Stimulated activated CD8-positive, alpha-beta memory T cell treated with anti-CD3 and anti-CD28 coated beads, Interleukin-15, amount 100 ng/mL, for 1 hour (primary cell): ENCODE results near the gene TUT7.

ENCODE experiments used
- DNase-seq: peaks from one replicate; pipeline ENCODE4 v3.0.0-alpha.2; 2020; ENCODE audit warnings: low read depth

TUT7 gene

GRCh38 chr9:86252870-86253269 lies 101.3 kb downstream of the TUT7 start:
- no peak for DNase-seq

DNA sequence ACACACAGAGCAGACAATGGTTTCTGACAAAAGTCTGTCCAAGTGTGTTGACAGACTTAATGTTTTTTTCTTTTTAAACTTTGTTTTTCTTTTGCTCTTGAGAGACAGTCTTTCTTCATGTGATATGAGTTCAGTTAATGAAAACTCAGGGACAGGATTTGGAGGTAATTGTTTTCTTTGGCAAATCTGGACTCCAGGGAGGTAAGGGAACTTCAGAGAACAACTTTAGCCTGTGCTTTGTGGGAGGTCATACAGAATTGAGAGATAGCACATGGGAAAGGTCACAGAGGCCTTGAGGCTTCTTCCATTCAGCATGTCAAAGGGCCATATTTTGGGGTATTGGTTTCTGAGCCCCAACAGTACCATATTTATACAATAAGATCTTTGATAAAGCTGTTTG lies 104.1 kb downstream of the TUT7 start:
- DNase-seq = no peak

DNA sequence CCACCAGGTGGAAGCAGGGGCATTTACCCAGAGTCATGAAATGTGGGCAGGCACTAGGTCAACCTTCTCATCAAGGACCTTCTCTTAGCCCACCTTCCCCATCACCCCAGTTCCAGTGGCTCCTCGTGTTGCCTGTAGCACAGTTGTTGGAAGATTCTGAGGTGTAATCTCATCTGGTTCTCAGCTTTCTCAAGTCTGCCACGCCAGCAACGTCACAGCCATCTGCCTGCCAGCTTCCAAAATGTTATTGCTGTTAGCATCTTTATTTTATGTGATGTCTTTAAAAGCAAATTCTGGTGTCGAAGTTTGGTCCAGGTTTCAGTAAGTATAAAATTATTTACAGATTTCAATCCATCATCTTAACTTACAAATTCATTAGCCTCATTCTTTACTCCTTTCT lies 105.5 kb downstream of the TUT7 start:
- DNase-seq = no peak

- no peak for DNase-seq
Measured at GRCh38 chr9:86246752-86247161, 107.5 kb downstream of the TUT7 start.

DNA sequence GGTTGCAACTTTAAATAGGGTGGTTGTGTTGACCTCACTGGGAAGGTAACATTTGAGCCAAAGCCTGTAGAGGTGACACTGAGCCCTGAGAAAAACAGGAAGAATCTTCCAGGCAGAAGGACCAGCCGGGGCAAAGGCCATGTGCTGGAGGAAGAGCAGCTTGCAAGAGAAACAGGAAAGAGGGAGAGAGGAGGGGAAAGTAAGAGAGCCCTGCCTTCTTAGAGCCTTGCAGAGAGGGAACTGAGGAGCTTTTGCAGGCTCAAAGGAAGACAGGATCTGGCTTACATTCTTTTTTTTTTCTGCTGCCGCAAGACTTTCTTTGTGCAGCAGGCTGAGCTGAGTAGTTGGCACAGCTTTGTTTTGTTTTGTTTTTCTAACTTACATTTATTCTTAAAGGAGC lies 112.1 kb downstream of the TUT7 start:
- no peak for DNase-seq

GRCh38 chr9:86241216-86241615 lies 113.0 kb downstream of the TUT7 start:
- no peak for DNase-seq

DNA sequence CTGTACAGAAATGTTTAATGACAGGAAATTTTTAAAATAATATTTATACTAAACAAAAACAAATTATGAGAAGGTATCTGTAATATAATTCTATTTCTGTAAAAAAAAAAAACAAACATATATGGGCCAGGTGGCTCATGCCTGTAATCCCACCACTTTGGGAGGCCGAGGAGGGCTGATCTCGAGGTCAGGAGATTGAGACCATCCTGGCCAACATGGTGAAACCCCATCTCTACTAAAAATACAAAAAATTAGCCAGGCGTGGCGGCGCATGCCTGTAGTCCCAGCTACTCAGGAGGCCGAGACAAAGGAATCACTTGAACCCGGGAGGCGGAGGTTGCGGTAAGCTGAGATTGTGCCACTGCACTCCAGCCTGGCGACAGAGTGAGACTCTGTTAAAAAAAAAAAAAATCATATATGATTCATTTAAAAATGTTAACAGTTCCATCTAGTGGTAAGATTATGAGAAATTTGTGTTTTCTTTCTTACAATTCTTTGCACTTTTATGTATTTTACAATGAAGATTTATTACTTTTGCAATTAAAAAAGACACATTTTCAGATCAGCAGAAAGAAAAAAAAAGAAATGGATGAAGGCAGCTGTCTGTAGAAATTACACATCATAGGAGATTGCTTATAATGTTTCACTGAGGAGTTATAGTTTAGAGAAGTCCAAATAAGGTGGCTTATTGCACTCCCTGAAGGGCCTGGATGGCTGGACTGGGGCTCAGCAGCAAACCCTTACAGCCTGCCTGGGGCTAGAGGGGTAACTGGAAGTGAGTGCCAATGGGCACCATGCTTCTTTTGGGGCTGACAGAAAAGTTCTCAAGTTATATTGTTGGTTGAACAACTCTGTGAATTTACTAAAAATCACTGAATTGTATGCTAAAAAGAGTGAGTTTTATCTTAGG lies 115.1 kb downstream of the TUT7 start:
- DNase-seq = no peak
